ENCODE results near the gene NKPD1.

Gene NKPD1

DNA sequence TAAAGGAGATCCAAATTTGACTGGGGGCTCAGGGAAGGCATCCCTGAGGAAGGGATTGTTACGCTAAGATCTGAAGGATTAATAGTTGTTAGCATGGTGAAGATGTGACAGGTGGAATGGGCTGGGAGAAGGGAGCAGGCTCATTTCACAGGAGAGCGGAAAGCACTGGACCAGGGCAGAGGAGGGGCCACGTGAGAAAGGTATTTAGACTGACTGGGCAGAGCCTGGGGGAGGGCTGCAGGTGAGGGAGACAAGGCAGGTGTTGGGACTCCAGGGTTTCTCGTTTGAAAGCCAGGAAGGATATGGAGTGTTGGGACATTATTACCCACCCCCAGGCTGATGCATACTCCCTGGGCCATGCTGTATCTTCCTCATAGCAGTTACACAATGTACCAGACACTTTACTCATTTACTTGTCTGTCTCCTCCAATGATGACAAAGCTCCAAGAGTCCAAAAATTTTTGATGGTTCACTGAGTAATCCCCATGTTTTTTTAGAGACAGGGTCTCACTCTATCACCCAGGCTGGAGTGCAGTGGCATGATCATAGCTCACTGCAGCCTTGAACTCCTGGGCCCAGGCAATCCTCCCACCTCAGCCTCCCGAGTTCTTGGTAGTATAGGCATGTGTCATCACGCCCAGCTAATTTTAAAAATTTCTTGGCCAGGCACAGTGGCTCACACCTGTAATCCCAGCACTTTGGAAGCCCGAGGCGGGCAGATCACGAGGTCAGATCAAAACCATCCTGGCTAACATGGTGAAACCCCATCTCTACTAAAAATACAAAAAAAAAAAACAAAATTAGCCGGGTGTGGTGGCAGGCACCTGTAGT, 14.9 kb upstream of the NKPD1 start:
- FAIRE-seq (no peak), DNase-seq (ENCODE audit: insufficient read length, low spot score) (no peak)
- no peak for TF ChIP-seq TAF1 (IDR thresholded peaks at IDR 0.05; ENCODE audit: low read depth, low read length)
- TF ChIP-seq PAX5 (IDR thresholded peaks at IDR 0.05; ENCODE audit: insufficient read depth, low read length, severe bottlenecking): no peak
- no peak for TF ChIP-seq POU2F2 (IDR thresholded peaks at IDR 0.05; ENCODE audit: low read depth, low read length)
- no peak for TF ChIP-seq POLR2A (IDR thresholded peaks at IDR 0.05; ENCODE audit: low read depth, low read length)

GRCh38 chr19:45173816-45174215, 13.0 kb upstream of the NKPD1 start:
- DNase-seq (ENCODE audit: insufficient read length, low spot score) (no peak), FAIRE-seq (no peak)
- TF ChIP-seq POLR2AphosphoS5 (IDR thresholded peaks at IDR 0.05; ENCODE audit: low read depth, low read length) (no peak), POLR2A (IDR thresholded peaks at IDR 0.05; ENCODE audit: low read depth, low read length) (no peak), SPI1 (IDR thresholded peaks at IDR 0.05; ENCODE audit: low read depth, low read length) (no peak), PAX5 (IDR thresholded peaks at IDR 0.05; ENCODE audit: insufficient read depth, low read length, severe bottlenecking) (no peak), TAF1 (IDR thresholded peaks at IDR 0.05; ENCODE audit: low read depth, low read length) (no peak), POU2F2 (IDR thresholded peaks at IDR 0.05; ENCODE audit: low read depth, low read length) (no peak)

DNA sequence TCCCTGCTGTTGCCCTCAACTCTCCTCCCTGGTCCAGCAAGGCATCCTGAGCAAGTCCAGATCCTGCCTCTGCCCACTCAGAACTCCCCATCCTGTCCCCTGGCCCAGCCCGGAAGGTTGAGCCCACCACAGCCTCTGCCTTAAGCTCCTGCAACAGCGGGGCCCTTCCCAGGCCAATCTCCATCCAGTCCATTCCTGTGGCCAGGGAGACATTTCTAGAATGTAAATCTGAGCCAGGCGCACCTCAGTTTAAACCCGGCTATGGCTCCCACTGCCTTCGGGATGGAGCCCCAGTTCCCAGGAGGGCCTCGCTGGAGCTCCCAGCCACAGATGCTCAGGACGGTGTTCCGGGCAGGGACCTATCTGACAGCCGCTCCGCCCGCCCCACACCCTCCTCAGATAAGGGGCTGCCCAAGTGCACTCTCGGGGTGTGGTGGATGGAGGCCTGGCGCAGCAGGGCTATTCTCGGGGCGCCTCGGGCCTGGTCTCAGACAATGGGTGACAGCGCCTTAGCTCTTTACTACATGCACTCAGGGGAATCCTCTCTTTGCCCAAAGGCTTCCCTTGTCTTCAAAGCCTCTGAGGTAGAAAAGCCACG, 11.9 kb upstream of the NKPD1 start:
- no peak for FAIRE-seq
- no peak for TF ChIP-seq POLR2A (IDR thresholded peaks at IDR 0.05; ENCODE audit: low read depth, low read length)
- no peak for TF ChIP-seq PAX5 (IDR thresholded peaks at IDR 0.05; ENCODE audit: insufficient read depth, low read length, severe bottlenecking)
- TF ChIP-seq TAF1 (IDR thresholded peaks at IDR 0.05; ENCODE audit: low read depth, low read length): no peak
- no peak for TF ChIP-seq SPI1 (IDR thresholded peaks at IDR 0.05; ENCODE audit: low read depth, low read length)
- no peak for TF ChIP-seq POU2F2 (IDR thresholded peaks at IDR 0.05; ENCODE audit: low read depth, low read length)
- no peak for TF ChIP-seq POLR2AphosphoS5 (IDR thresholded peaks at IDR 0.05; ENCODE audit: low read depth, low read length)
- no peak for DNase-seq (ENCODE audit: insufficient read length, low spot score)

DNA sequence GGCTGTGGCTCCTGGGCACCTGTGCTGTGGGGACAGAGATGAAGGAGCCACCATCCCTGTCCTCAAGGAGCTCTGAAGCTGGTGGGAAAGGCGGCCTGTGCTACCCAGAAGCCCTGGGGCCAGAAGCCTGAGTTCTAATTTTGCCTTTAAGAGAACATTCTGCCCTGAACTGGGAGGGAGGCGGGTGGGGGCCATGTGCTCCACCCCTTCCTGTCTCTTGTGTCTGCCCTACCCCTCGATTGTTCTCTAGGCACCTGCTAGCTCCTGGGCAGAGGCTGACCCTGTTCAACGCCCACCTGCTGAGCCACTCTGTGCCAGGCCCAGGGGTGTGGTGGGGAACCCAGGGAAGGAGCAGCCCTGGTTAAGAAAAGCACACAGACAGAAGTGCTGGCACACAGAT, 11.4 kb upstream of the NKPD1 start:
- FAIRE-seq: no peak
- TF ChIP-seq PAX5 (IDR thresholded peaks at IDR 0.05; ENCODE audit: insufficient read depth, low read length, severe bottlenecking): no peak
- no peak for TF ChIP-seq SPI1 (IDR thresholded peaks at IDR 0.05; ENCODE audit: low read depth, low read length)
- DNase-seq (ENCODE audit: insufficient read length, low spot score): no peak

DNA sequence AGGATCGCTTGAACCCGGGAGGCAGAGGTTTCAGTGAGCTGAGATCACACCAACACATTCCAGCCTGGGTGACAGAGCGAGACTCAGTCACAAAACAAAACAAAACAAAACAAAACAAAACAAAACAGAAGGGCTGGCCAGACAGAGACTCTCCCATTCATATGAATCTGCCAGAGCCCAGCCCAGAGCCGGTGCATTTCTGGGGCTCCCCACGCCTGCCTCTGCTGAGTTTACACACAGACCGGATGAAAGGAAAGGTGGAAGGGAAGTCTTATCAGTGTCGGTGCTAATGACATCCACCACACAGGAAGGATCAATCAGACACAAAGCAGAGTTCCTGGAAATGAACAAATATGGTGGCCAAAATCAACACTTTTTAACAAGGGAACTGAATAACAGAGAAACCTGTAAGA, 10.4 kb upstream of the NKPD1 start:
- no peak for FAIRE-seq
- DNase-seq (ENCODE audit: insufficient read length, low spot score): no peak
- no peak for TF ChIP-seq SPI1 (IDR thresholded peaks at IDR 0.05; ENCODE audit: low read depth, low read length)
- TF ChIP-seq POU2F2 (IDR thresholded peaks at IDR 0.05; ENCODE audit: low read depth, low read length): no peak
- no peak for TF ChIP-seq TAF1 (IDR thresholded peaks at IDR 0.05; ENCODE audit: low read depth, low read length)
- TF ChIP-seq POLR2A (IDR thresholded peaks at IDR 0.05; ENCODE audit: low read depth, low read length): no peak
- TF ChIP-seq PAX5 (IDR thresholded peaks at IDR 0.05; ENCODE audit: insufficient read depth, low read length, severe bottlenecking): no peak
- TF ChIP-seq POLR2AphosphoS5 (IDR thresholded peaks at IDR 0.05; ENCODE audit: low read depth, low read length): no peak

DNA sequence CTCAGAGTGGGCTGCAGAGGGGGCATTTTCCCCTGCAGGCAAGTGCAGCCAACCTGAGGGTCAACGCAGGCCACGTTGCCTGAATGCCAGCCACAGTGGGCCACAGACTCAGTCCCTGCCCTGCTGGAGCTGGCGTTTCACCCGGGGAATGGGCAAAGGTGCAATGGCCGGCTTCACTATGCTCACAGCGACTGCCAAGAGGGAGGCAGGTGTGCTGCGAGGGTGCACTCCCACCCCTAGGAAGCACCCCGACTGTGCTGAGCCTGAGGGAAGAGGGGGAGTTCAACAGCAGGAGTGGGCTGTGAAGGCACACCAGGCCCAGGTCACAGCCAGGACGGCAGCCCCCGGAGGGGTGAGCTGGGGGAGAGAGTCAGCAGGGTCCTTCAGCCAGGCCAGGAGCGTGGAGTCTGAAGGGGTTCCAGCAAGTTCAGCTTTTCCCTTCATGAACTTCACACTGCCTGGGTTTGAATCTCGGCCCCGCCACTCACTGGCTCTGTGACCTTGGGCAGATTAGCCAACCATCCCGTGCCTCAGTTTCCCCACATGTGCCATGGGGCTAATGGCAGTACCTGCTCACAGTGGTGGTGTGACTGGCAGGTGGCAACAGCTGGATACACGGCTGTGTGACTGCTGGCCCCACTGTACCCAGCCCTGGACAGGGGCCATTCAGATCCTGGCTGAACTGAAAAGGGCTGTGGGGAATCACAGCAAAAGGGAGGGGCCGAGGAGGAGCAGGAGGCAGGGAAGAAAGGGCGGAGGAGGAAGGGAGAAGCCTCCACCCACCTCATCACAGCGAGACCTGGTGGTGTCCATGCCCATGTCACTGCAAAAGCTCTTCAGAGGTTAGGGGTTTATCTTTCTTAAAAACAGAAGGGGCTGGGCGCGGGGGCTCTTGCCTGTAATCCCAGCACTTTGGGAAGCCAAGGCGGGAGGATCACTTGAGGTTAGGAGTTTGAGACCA, 9.6 kb upstream of the NKPD1 start:
- no peak for FAIRE-seq
- no peak for DNase-seq (ENCODE audit: insufficient read length, low spot score)
- TF ChIP-seq TAF1 (IDR thresholded peaks at IDR 0.05; ENCODE audit: low read depth, low read length) (no peak), POLR2AphosphoS5 (IDR thresholded peaks at IDR 0.05; ENCODE audit: low read depth, low read length) (no peak), POLR2A (IDR thresholded peaks at IDR 0.05; ENCODE audit: low read depth, low read length) (no peak), PAX5 (IDR thresholded peaks at IDR 0.05; ENCODE audit: insufficient read depth, low read length, severe bottlenecking) (no peak), POU2F2 (IDR thresholded peaks at IDR 0.05; ENCODE audit: low read depth, low read length) (no peak)

DNA sequence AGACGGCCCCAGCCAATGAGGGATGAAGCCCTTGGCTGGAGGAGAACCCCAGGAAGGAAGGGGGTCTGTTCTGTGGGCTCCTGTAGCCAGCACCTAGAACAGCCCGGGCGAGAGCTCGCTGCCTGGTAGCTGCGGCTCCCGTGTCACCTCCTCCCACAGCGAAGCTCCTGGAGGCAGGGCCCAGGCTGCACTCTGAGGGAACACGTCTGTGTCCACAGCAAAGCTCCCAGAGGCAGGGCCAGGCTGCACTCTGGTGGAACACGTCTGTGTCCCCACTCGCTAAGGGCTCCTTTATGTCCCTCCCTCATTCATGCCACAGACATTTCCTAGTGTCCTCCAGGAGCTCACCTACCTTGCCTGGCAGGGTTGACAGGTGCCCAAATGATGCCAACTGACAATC, 8.8 kb upstream of the NKPD1 start:
- no peak for DNase-seq (ENCODE audit: insufficient read length, low spot score)
- TF ChIP-seq SPI1 (IDR thresholded peaks at IDR 0.05; ENCODE audit: low read depth, low read length) (no peak), PAX5 (IDR thresholded peaks at IDR 0.05; ENCODE audit: insufficient read depth, low read length, severe bottlenecking) (no peak), POU2F2 (IDR thresholded peaks at IDR 0.05; ENCODE audit: low read depth, low read length) (no peak), TAF1 (IDR thresholded peaks at IDR 0.05; ENCODE audit: low read depth, low read length) (no peak), POLR2AphosphoS5 (IDR thresholded peaks at IDR 0.05; ENCODE audit: low read depth, low read length) (no peak), POLR2A (IDR thresholded peaks at IDR 0.05; ENCODE audit: low read depth, low read length) (no peak)
- no peak for FAIRE-seq

GRCh38 chr19:45168767-45169351, 8.1 kb upstream of the NKPD1 start:
- no peak for DNase-seq (ENCODE audit: insufficient read length, low spot score)
- TF ChIP-seq POU2F2 (IDR thresholded peaks at IDR 0.05; ENCODE audit: low read depth, low read length) (no peak), TAF1 (IDR thresholded peaks at IDR 0.05; ENCODE audit: low read depth, low read length) (no peak), POLR2A (IDR thresholded peaks at IDR 0.05; ENCODE audit: low read depth, low read length) (no peak), SPI1 (IDR thresholded peaks at IDR 0.05; ENCODE audit: low read depth, low read length) (no peak)
- FAIRE-seq: no peak

GRCh38 chr19:45166723-45167252, 6.0 kb upstream of the NKPD1 start:
- DNase-seq (ENCODE audit: insufficient read length, low spot score) (no peak), FAIRE-seq (no peak)
- TF ChIP-seq TAF1 (IDR thresholded peaks at IDR 0.05; ENCODE audit: low read depth, low read length): no peak
- no peak for TF ChIP-seq POU2F2 (IDR thresholded peaks at IDR 0.05; ENCODE audit: low read depth, low read length)
- TF ChIP-seq SPI1 (IDR thresholded peaks at IDR 0.05; ENCODE audit: low read depth, low read length): no peak
- no peak for TF ChIP-seq POLR2AphosphoS5 (IDR thresholded peaks at IDR 0.05; ENCODE audit: low read depth, low read length)
- no peak for TF ChIP-seq PAX5 (IDR thresholded peaks at IDR 0.05; ENCODE audit: insufficient read depth, low read length, severe bottlenecking)
- no peak for TF ChIP-seq POLR2A (IDR thresholded peaks at IDR 0.05; ENCODE audit: low read depth, low read length)

Measured in GM12891 (cell line).